GM12878 (cell line): ENCODE results near the gene FBF1. TPM values are rescaled to one million over a fixed set of nuclear protein-coding genes. Genes with fewer than 3 reads are reported as not detected.

Source experiments
- ATAC-seq: fragments of 200-7000 bp; cut with Tn5 transposase; 3 replicates; pipeline ENCODE4 v1.9.1; 2020; ENCODE audit warnings: mild to moderate bottlenecking, moderate library complexity
- BruUV-seq: library from RNA; stranded (reverse); fragments of 400-500 nt; replicated peaks from 2 replicates; lab custom pipeline; 2021; lab: Mats Ljungman, UMichigan
- CTCF ChIA-PET: fragments of 300-600 bp; sonication (Branson Sonifier 250); formaldehyde crosslinking; extraction: SDS; loops from one replicate; lab custom pipeline; 2021; ENCODE audit warnings: inconsistent platforms; lab: Yijun Ruan, JAX
- POLR2A ChIA-PET: fragments of 350-600 bp; formaldehyde crosslinking; extraction: SDS; loops from one replicate; lab custom pipeline; 2021; ENCODE audit warnings: inconsistent platforms; lab: Charles Lee
- RAD21 ChIA-PET: fragments of 300-600 bp; sonication (Branson Sonifier 250); formaldehyde crosslinking; loops from one replicate; lab custom pipeline; 2023; ENCODE audit warnings: antibody characterized with exemption; ENCODE audit not compliant: unreplicated experiment; lab: Charles Lee
- SMC1A ChIA-PET: fragments of 300-600 bp; sonication (Branson Sonifier 250); formaldehyde crosslinking; loops from one replicate; lab custom pipeline; 2023; ENCODE audit not compliant: unreplicated experiment, uncharacterized antibody; lab: Charles Lee
- DNase-seq: peaks from one replicate; pipeline ENCODE4 v3.0.0-alpha.2; 2011; ENCODE audit warnings: low read depth, low spot score
- FAIRE-seq: peaks from 3 replicates; lab custom pipeline; 2011; peaks lifted over from hg19 to GRCh38; lab: Jason Lieb, UNC
- H2AFZ ChIP-seq: 2 replicates; pipeline ENCODE4 v1.6.0; 2011; ENCODE audit warnings: low read depth, low read length, control low read depth; ENCODE audit not compliant: control insufficient read depth
- H3K27ac ChIP-seq: 2 replicates; pipeline ENCODE4 v1.5.1; 2011; ENCODE audit warnings: control low read depth; ENCODE audit not compliant: control insufficient read depth, insufficient read depth
- H3K27me3 ChIP-seq, 2 experiments: replicated peaks in 1 of 2; 2 replicates each; pipeline versions ENCODE4 v1.6.0 to v1.6.1; 2011; ENCODE audit warnings: low read length in 1 of 2; ENCODE audit not compliant: control insufficient read depth in 2 of 2, insufficient read depth in 2 of 2
- H3K36me3 ChIP-seq, 2 experiments: 2 replicates each; pipeline ENCODE4 v1.5.1; 2011; ENCODE audit warnings: low read length in 1 of 2; ENCODE audit not compliant: control insufficient read depth in 2 of 2, insufficient read depth in 2 of 2
- H3K4me1 ChIP-seq: 2 replicates; pipeline ENCODE4 v1.6.1; 2011; ENCODE audit warnings: mild to moderate bottlenecking, low read length, moderate library complexity, mixed read lengths; ENCODE audit not compliant: control insufficient read depth, insufficient read depth
- H3K4me2 ChIP-seq: 2 replicates; pipeline ENCODE4 v1.6.0; 2011; ENCODE audit warnings: control low read depth; ENCODE audit not compliant: control insufficient read depth, insufficient read depth
- H3K4me3 ChIP-seq: fragments of 200-600 bp; sonication (generic); 2 replicates; pipeline ENCODE4 v1.5.1; 2016
- H3K79me2 ChIP-seq: 2 replicates; pipeline ENCODE4 v1.6.0; 2011; ENCODE audit warnings: low read length; ENCODE audit not compliant: control insufficient read depth, insufficient read depth
- H3K9ac ChIP-seq: 2 replicates; pipeline ENCODE4 v1.8.0; 2011; ENCODE audit warnings: low read length, control low read depth, mixed read lengths; ENCODE audit not compliant: control insufficient read depth, insufficient read depth
- H3K9me3 ChIP-seq: replicated peaks from 3 replicates; pipeline ENCODE4 v1.5.1; 2011; ENCODE audit warnings: mild to moderate bottlenecking, low read length; ENCODE audit not compliant: control insufficient read depth, insufficient read depth
- H4K20me1 ChIP-seq: 2 replicates; pipeline ENCODE4 v1.6.0; 2011; ENCODE audit not compliant: control insufficient read depth, insufficient read depth
- KLF5 ChIP-seq: fragments of 450-650 bp; IDR thresholded peaks from 2 replicates; pipeline ENCODE4 v1.6.1; 2014; ENCODE audit warnings: mild to moderate bottlenecking; ENCODE audit not compliant: partially characterized antibody
- PBX3 ChIP-seq: IDR thresholded peaks from 2 replicates; pipeline ENCODE4 v1.6.1; 2011; ENCODE audit warnings: mild to moderate bottlenecking, low read depth, low read length, moderate library complexity; ENCODE audit not compliant: insufficient replicate concordance
- USF1 ChIP-seq: IDR thresholded peaks from 2 replicates; pipeline ENCODE4 v1.6.1; 2011; ENCODE audit warnings: borderline replicate concordance, low read depth, mild to moderate bottlenecking, moderate library complexity, mixed read lengths, low read length; ENCODE audit not compliant: insufficient read depth; ENCODE audit errors: extremely low read length
- ZNF592 ChIP-seq: fragments of 450-650 bp; IDR thresholded peaks from 2 replicates; pipeline ENCODE4 v1.6.1; 2017; ENCODE audit warnings: mild to moderate bottlenecking, moderate library complexity
- ZSCAN29 ChIP-seq: fragments of 450-650 bp; IDR thresholded peaks from 2 replicates; pipeline ENCODE4 v1.6.1; 2017; ENCODE audit warnings: mild to moderate bottlenecking, moderate library complexity
- WGBS: methylation state at CpG from one replicate; pipeline ENCODE4 v1.1.6; 2016; ENCODE audit warnings: low lambda C conversion rate; ENCODE audit not compliant: insufficient replicate concordance, insufficient coverage; ENCODE audit errors: missing lambda C conversion rate; 5-methylcytosine and 5-hydroxymethylcytosine counted together
- in situ Hi-C: fragments of 300-500 bp; cut with MboI; formaldehyde crosslinking; loops from 9 replicates; pipeline ENCODE4 v1.14.3; 2018; ENCODE audit warnings: mixed read lengths
- intact Hi-C: fragments of 100-400 bp; cut with micrococcal nuclease; formaldehyde crosslinking; loops from one replicate; pipeline ENCODE4 v1.14.2; 2022; ENCODE audit not compliant: unreplicated experiment
- polyA plus RNA-seq, 11 experiments: library from polyadenylated mRNA; depleted of rRNA in 4 of 11; unstranded in 6 of 11; stranded (reverse) in 5 of 11; fragments of >200 nt; fragmentation: Nextera tagmentation in 4 of 11; fragmentation: Illumina TruSeq in 1 of 11; extraction: Ambion mirVana in 4 of 11; extraction: Trizol in 1 of 11; gene quantifications; 1 replicate in 1 of 11; 2 replicates in 10 of 11; pipeline versions ENCODE4 v1.2.1 to v1.2.3, GENCODE V29; 2011 to 2016; ENCODE audit warnings: inconsistent platforms in 2 of 11, missing spikeins in 2 of 11, low read depth in 1 of 11
- total RNA-seq, 4 experiments: library from RNA; depleted of rRNA in 3 of 4; stranded (reverse); fragments of >200 nt in 3 of 4; fragmentation: Illumina TruSeq in 1 of 4; extraction: Trizol in 1 of 4; gene quantifications; 2 replicates each; pipeline versions ENCODE4 v1.2.1 to v1.2.3, GENCODE V29; 2013 to 2021

Gene FBF1
- total and polyA plus RNA-seq, 10 of the 15 experiments (the other 5 are each of a cell fraction or from before 2014, with no cell fraction given), result 0.29 to 15.0 (median 7.0) TPM

- TF ChIP-seq ZNF592, result no peak
- TF ChIP-seq ZSCAN29, result no peak
- TF ChIP-seq KLF5, result no peak
- TF ChIP-seq, all 136 proteins: peak for 37
Measured at GRCh38 chr17:75940727-75941441, at the start of gene FBF1 (continued).

GRCh38 chr17:75987041-75987440, 46.2 kb upstream of the FBF1 start:
- DNase-seq (no peak), ATAC-seq (no peak), FAIRE-seq (no peak)
- Histone ChIP-seq H3K4me3 (no peak overlapping the region), H3K4me1 (peaks cover 5% of the 10 kb centered on the region; the same call in 1 of the 2 replicates), H3K27me3 (no peaks in the 10 kb centered on the region), H3K9me3 (no peaks in the 10 kb centered on the region), H3K36me3 (peaks cover 1 to 2% of the 10 kb centered on the region in 2 experiments; a peak in 3 of 4 replicates), H2AFZ (no peak overlapping the region), H3K27ac (no peak overlapping the region), H3K9ac (no peak overlapping the region), H3K79me2 (no peaks in the 10 kb centered on the region), H4K20me1 (no peaks in the 10 kb centered on the region), H3K4me2 (no peak overlapping the region)
- ChIA-PET SMC1A (no interaction called here), CTCF (no interaction called here), RAD21 (no interaction called here), POLR2A (no interaction called here)
- TF ChIP-seq USF1 (no peak), PBX3 (peak; percentile 22)
- BruUV-seq, result no TSS peak
- in situ Hi-C loops (no loop called here), intact Hi-C loops (no loop called here)
- WGBS, result 98% methylated on average over 4 of the region's 4 CpGs
